CD4-positive, alpha-beta T cell treated with Interleukin-1 beta for 1 hour (primary cell): ENCODE measurements around the gene SCUBE1.
"Not testable (repeated sequence)": the region's sequence is repeated elsewhere in the genome, so short reads cannot be mapped to it uniquely, and the experiment has no call there.

Experiments
- DNase-seq, 2 donors: peaks; one replicate each; pipeline ENCODE4 v3.0.0-alpha.2; 2020 to 2022

SCUBE1 gene

DNA sequence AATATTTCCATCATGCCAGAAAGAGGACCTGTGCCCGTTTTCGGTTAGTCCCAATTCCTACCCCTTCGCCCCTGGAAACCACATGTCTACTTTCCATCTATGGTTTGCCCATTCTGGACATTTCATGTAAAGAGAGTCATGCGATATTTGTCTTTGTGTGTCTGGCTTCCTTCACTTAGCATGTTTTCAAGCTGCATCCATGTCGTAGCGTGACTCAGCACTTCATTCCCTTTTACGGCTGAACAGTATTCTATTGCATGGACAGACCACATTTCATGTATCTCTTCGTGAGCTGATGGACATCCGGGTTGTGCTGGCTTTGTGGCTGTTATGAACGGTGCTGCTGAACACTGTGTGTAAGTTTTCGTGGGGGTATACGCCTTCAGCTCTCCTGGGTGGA is 43.4 kb downstream of the SCUBE1 start:
- DNase-seq = no peak

DNA sequence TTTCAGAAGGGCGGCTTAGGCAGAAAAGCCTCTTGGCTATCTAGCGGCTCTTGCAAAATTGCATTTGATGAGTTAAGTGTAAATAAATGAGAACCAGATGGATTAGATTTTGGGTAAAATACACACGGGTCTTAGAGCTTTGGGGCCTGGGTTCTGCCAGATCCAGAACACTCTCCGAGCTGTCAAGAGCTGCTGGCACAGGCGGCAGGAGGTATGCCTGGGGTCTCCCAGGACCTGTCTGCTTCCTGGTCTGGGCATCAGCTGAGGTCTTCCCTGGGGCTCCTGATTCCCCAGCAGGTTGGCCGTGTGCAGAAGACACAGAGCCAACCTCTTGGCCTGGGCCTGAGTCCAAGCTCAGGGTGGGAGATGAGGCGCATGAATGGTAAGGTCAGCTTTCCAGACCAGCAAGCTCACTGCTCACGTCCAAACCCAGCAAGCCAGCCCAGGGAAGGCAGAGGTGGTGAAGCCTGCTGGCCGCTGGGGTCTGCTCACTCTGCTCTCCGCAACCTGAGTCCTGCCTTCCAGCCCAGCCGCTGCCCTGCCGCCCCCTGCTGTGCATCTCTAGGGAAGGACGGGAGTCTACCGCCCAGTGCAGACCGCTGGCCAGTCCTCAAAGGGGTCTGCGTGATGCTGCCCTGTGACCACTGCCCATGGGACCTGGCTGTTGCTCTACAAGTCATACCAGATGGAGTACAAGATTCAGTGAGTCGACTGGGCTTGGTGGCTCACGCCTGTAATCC is 44.9 kb downstream of the SCUBE1 start:
- DNase-seq = no peak

DNA sequence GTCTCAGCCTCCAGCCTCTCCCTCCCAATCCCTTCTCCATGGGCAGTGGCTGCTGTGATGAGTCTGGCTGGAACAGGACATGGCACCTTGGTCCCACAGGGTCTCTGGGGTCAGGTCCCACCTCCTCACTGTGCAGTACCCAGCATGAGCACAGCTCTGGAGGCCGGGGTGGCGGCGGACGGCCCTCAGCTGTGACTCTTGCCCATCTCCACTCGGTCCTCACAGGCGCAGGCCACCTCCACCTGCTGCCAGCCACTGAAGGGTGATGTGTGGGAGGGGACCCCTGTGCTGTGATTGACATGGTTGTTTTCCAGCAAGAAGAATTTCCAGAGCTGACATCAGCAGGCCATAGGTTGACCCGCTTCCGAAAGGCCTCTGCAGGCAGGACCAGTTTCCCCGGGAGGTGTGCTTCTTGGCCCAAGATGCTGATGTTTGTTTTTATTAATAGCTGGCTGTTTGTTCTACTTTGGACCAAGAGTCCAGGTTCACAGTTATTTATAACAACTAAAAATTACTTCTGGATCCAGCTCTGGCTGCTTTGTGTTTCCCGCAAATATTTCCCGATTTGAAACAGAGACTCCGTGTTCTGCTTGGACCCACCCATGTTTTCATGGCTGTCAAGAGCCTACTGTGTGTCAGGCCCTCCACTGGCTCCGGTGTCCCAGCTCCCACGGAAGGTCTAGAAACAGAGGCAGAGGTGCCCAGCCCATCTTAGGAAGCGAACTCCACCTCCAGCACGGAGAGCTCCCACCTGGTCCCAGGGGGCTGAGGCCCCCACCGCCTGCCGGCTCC is 45.7 kb downstream of the SCUBE1 start:
- DNase-seq = no peak

DNA sequence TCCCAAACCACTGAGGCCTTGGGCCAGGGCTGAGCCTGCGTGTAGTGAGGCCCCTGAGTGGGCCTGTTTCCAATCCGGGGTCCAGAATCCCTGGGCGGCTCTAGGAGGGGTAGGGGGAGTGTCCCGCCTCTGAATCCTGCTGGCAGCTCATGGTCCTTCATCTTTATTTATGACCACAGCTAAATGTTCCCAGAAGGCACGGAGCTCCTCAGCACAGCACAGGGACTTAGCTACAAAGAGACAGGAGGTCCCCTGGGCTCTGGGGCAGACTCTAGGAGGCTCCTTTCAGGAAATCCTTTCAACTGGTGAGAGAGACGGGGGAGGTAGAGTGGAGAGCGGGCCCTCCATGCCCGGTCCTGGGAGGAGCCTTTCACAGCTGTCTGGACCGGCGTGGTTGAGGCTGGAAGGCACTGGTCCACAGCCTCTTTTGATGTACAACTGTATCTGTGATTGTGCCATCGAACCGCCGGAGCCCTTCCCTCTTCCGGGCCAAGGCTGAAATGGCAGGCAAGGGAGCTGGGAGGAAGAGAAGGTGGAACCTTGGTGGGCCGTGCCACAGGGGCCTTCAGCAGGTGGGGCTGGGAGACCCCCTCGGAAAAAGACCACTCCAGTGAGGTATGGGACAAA is 46.8 kb downstream of the SCUBE1 start:
- no peak for DNase-seq

DNA sequence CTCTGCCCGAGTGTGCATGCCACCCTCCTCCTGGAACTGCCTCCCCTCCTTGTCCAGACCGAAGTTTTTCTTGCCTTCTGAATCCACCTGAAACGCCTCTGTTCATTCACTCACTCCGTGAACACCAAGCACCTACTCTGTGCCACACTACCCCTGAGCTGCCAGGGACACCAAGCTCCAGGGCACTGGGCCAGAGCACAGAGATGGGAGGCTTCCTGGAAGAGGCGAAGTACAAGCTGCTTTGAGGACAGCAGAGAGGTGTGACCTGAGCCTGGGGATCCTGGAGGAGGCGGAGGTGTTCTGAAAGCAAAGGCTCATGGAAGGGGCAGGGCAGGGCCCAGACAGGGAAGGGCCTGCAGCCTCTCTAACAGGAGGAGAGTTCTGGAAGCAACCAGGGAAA is 47.5 kb downstream of the SCUBE1 start:
- DNase-seq = no peak

DNA sequence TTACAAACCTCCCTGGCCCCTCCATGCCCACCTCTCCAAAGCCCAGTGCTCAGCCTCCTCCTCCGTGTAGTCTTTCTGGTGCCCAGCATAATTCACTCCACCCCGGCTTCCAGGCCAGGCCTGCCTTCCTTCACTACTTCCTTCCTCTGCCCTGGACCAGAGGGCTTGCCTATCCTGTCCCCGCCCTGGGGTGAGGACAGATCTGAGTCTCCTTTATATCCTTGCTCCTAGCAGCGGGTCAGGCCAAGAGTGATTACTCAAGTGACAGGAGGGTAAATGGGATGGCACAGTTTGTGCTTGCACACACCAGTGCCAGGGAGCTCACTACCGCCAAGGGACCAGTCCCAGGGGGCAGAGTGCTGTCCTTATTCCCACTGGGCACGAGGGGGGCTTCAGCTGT is 48.0 kb downstream of the SCUBE1 start:
- no peak for DNase-seq

DNA sequence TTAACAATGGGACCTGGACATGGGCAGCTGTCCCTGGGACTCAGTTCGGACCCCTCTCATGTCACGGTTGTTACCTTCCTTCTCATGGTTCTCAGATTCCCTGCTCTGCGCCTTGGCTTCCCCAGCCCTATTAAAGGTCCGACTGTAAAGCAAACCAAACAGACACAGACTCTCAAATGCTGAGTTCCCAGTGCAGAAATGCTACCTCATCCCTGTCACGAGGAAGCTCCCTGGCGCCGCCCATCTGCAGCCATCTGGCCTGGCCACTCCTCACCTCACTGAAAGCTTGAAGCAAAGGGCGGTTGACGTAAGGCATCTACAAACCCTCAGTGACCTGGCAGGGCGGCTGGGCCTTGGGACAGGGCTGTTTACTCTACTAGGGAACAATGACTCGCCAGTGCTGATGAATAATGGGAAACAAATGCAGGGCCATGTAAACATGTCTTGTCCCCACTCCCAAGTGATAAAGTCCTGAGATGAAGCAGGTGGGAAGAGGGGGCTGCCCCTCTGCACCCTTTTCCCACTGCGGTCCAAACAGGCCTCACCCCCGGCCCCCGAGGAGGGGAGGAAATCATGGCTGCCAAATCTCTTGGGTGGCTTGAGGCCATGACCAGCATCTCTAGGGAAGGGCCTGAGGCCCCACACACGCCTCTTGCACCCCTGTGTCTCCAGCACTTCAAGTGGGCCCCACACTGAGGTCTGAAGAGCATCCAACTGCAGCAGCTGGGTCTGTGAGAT is 49.3 kb downstream of the SCUBE1 start:
- DNase-seq = peak in 1 of 2 donors; percentile 34

DNA sequence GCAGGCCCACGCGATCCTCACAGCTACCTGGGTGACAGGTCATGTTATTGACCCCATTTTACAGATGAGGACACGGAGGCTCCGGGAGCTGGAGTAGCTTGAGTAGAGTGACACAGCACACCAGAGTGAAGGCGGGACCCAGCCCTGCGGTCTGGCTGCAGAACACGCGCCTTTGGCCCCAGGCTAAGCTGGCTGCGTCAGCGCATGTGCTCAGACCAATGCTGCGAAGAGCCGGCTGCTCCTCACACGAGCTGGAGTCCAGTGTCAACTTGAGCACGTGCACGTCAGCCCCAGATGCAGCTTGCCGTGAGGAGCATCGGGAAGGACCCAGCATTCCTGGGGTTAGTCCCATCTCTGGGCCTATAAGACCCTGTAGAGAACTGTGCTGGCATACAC is 49.9 kb downstream of the SCUBE1 start:
- DNase-seq = no peak

DNA sequence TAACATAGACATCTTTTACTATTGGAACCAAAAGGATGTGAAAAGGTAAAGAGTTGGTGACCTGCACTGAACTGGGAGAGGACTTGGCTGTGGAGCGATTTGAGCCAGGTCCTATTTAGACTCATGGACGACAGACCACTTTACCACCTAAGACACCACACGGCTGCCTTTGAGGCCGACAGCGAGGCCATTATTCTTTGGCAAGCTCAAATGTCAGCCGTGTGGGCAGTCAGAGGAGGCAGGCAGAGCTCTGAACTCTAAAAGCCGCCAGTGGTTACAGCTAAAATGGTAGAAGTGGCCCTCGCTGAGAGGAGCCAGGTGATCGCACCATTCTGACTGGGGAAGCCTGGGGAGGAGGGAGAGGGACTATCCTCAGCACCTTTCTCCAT is 50.5 kb downstream of the SCUBE1 start:
- no peak for DNase-seq

DNA sequence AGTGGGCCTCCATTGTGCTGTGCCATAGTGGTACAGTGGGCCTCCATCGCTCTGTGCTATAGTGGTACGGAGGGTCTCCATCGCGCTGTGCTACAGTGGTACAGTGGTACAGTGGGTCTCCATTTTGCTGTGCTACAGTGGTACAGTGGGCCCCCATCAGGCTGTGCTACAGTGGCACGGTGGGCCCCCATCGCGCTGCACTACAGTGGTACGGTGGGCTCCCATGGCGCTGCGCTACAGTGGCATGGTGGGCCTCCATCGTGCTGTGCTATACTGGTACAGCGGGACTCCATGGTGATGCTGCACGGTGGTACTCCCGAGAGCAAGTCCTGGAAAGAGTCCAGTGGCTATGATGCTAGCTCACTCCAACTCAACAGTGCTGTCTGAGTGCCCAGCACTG is 51.8 kb downstream of the SCUBE1 start:
- no peak for DNase-seq

DNA sequence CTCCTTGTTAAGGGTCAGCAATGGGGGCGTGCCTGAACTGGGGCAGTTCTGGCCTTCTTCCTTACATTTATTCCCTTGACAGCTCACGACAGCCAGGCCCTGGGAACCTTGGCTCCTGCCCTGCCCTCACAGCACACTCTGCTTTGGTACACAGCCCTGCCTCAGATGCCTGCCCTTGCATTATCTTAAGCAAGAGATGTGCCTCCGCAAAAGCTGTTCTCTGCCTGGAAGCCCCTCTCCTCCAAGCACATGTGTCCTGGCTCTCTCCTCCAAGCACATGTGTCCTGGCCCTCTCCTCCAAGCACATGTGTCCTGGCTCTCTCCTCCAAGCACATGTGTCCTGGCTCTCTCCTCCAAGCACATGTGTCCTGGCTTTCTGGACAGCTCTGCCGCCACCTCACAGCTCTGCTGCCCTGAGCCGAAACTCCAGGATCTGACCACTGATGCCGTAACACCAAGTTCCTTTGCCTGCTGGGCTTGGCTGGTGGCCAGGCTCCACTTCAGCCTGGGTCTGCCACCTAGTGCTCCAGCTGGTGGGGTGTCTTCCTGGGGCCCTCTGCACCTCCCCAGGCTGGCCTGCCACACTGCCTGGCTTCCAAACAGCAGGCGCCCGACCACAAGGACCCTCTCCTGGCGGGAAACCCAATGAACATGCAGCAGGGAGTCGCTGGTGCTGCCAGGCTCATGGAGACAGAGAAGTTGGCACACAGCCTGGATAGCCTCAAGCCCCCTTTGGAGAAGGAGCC is 53.0 kb downstream of the SCUBE1 start:
- DNase-seq = no peak

DNA sequence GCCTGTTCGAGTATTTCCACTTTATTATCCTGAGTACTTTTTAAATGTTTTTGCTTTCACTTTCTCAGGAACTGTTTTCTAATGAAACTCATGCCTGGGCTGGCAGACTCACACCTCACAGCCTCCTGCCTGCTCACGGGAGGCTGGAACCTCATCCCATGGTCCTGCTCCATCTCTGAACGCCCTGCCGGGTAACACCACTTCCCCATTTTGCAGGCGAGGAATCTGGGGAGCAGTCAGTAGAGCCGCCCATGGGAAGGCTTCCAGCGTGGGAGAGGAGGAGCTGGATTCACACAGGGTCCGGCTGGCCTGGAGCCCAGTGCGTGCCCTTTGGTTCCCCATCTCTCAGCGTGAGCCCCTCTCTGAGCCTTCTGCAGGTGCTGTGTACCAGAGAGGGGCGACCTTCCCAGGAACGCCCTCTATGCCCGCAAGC is 53.6 kb downstream of the SCUBE1 start:
- DNase-seq = no peak

DNA sequence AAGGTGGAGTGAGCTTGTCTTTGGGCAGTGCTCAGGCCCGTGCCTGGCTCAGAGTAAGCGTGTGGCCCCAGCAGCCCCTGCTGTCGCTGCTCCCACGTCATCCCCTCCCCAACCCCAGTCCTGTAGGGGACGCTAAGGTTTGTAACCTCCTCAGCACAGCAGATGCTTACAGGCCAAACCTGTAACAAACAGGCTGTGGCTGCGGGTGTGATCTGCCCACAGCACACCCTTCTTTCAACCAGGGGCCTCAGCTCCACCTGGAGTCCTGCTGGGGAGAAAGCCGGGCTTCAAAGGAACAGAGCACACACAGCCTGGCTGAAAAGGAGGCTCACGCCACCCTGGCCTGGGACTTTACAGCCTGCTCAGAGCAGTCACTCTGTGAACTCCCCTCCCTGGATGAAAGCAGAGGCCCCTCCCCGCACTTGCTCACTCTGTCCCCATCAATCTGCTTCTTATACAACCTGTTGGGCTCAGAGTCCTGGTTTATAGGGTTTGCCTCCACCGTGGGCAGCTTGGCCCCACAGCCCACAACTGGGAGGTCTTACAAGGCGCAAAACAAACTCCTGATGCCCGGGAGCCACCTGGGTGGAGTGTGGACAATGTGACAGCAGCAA is 54.3 kb downstream of the SCUBE1 start:
- DNase-seq = no peak

DNA sequence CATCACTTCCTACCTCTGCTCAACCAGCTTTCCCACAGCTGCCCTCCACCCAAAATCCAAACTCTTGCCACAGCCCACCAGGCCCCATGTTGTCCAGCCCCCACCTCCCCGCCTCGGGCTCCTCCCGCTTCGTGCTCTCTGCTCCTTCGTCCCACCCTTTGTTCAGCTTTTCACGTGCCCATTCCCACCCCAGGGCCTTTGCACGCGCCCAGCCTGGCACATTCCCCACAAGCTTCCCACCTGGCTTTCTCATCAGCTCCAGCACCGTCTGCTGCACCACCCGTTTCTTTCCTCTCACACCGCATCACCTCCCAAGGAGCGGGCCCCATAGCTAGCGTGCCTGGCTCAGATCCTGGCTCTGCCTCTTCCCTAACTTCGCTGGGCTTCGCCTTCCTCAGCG is 54.8 kb downstream of the SCUBE1 start:
- DNase-seq = no peak

DNA sequence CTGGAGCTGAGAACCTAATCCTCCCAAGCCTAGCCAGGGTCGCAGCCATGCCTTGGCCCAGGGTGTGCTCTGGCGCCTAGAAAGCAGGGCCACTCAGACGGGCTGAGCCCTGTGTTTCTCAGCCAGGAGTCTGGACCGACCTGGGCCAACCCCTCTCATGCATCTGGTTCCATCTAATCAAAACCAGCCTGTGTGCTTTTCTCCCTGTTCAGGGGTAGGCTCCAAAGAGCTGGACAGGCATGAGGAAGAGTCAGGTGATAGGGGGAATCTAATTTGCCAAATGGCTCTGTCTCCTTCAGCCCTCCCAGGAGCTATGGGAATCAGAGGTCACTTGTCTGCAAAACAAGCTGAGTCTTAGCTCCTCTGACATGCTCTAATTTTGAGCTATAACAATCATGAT is 55.7 kb downstream of the SCUBE1 start:
- DNase-seq = no peak

DNA sequence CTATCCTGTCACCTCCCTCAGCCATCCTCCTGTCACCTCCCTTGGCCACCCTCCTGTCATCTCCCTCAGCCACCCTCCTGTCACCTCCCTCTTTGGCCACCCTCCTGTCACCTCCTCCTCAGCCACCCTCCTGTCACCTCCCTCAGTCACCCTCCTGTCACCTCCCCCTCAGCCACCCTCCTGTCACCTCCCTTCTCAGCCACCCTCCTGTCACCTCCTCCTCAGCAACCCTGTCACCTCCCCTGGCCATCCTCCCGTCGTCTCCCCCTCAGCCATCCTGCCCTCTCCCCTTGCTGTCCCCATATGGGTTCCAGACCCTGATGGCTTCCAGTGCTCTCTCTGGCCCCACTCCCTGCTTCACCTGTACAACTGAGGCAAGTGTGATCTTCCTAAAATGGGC is 61.8 kb downstream of the SCUBE1 start:
- no peak for DNase-seq

DNA sequence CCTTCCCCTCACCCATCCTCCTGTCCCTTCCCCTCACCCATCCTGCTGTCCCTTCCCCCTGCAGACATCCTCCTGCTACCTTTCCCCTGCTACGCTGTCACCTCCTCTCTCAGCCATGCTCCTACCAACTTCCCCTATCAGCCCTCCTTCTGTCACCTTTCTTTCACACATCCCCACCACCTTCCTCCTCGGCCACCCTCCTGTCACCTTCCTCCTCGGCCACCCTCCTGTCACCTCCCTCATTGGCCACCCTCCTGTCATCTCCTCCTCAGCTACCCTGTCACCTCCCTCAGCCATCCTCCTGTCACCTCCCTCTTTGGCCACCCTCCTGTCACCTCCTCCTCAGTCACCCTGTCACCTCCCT is 62.7 kb downstream of the SCUBE1 start:
- DNase-seq = not testable (repeated sequence)

DNA sequence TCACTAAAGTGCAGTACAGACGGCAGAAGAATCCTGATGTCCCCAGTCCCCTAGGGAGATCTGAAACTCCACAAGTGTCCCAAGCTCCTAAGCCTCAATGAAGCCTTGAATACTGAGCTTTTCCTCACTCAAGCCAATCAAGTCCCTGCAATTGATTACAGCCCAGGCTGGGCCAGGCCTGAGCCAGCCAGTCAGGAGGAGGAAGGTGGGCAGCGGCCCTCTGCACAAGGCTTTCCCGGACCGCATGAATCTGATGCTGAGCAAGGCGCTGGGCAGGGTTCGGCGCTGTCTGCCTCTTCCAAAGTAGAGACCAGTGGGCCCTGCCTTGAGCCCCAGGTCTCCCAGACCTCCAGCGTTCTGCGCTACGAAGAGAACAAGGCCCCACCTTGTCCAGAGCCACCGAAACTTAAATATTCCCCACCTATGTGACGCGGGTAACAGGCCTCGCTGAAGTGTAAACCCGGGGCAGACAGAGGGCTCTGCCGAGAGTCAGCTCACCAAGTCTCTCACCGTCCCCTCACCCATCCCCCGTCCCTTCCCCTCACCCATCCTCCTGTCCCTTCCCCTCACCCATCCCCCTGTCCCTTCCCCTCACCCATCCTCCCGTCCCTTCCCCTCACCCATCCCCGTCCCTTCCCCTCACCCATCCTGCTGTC is 63.2 kb downstream of the SCUBE1 start:
- no peak for DNase-seq

DNA sequence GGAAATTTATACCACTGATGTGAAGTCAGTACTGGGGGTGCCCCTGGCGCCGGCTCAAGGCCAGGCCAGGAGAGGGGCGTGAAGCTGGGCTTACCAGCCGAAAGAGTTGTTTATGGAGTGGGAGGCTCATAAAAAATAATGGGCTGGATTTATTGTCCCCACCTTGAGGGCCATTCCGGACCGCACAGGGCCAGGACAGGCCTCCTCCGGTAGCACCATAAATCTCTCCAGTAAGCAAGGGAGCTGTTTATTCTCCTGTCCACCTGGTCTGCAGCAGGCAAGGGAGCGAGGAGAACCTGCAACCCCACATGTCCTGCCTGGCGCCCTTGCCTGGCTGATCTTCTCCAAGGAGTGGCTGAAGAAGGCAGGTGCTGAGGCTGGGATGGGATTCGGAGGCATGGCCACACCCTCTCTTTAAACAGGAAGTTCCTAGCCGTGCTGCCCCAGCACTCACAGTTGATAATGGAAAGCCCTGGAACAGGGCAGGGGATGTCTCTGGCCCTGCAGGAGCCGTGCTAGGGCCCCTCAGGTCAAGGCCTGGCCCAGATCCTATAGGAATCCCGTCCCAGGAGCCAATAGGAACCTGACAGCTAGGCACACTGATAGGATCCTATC is 65.1 kb downstream of the SCUBE1 start:
- no peak for DNase-seq

DNA sequence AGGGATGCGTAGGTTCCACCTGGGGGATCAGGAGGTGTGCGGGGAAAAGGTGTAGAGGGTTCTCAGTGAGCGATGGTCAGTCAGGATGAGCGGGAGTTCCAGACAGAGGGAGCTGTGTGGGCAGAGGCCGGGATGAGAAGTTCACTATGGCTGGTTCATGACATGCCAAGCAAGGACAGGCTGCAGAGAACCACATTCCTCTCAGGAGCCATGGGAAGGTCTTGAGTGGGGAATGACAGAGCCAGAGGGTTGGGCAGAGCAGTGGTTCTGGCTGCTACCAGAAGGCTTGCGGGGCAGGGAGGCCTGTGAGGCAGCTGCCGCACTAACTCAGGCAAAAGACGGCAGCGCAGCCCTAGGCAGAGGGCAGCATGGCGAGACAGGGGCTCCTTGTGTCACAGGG is 66.1 kb downstream of the SCUBE1 start:
- no peak for DNase-seq

DNA sequence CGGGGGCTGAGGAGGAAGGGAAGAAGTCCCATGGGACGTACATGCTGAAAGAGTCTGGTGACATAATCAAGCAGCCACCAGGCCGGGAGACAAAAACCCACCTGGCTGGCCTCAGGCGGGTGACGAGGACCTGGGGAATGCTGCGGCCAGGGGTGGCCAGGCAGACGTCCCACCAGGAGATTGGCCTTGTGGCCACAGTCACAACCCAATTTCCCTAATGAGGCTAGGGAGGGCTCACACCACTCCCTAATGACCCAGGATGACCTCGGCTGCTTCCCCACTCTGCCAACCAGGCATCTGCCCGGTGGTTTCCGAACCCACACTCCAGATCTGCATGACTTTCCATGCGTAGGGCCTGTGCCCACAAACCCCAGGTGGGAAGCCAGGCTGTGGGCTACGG is 66.9 kb downstream of the SCUBE1 start:
- no peak for DNase-seq
